IMR-90 (cell line): ENCODE measurements around the gene EML3. TPM values are rescaled to one million over a fixed set of nuclear protein-coding genes. Genes with fewer than 3 reads are reported as not detected.
"Not testable (repeated sequence)": the region's sequence is repeated elsewhere in the genome, so short reads cannot be mapped to it uniquely, and the experiment has no call there.

Experiments
- ATAC-seq: fragments of 200-7000 bp; cut with Tn5 transposase; 2 replicates; pipeline ENCODE4 v1.9.1; 2020; ENCODE audit warnings: low read depth, mild to moderate bottlenecking, moderate library complexity
- BruUV-seq: library from RNA; stranded (reverse); fragments of 400-500 nt; replicated peaks from 2 replicates; lab custom pipeline; 2021; lab: Mats Ljungman, UMichigan
- CTCF ChIA-PET: fragments of 300-600 bp; formaldehyde crosslinking; extraction: SDS; loops from one replicate; lab custom pipeline; 2021; ENCODE audit warnings: antibody characterized with exemption; lab: Yijun Ruan, JAX
- POLR2A ChIA-PET: fragments of 300-600 bp; sonication (Branson Sonifier 250); formaldehyde crosslinking; loops from one replicate; lab custom pipeline; 2022; ENCODE audit warnings: antibody characterized with exemption; ENCODE audit not compliant: unreplicated experiment; lab: Charles Lee
- DNase-seq: peaks from one replicate; pipeline ENCODE4 v3.0.0; 2013
- H2AFZ ChIP-seq: replicated peaks from 2 replicates; pipeline ENCODE3; 2013; ENCODE audit warnings: low read length, mild to moderate bottlenecking; ENCODE audit not compliant: poor library complexity
- H2AK5ac ChIP-seq: 2 replicates; pipeline ENCODE4 v1.6.1; 2013; ENCODE audit warnings: low read depth, low read length, inconsistent platforms
- H2AK9ac ChIP-seq: replicated peaks from 2 replicates; pipeline ENCODE3; 2013; ENCODE audit warnings: mild to moderate bottlenecking, low read depth, low read length, moderate library complexity; ENCODE audit not compliant: poor library complexity
- H2BK120ac ChIP-seq: 2 replicates; pipeline ENCODE4 v1.6.1; 2013; ENCODE audit warnings: low read depth, low read length, inconsistent platforms
- H2BK15ac ChIP-seq: 3 replicates; pipeline ENCODE4 v1.6.1; 2013; ENCODE audit warnings: low read depth, low read length, inconsistent platforms
- H2BK20ac ChIP-seq: 2 replicates; pipeline ENCODE4 v1.6.1; 2013; ENCODE audit warnings: low read depth, mild to moderate bottlenecking, inconsistent platforms, low read length, moderate library complexity
- H2BK5ac ChIP-seq: 2 replicates; pipeline ENCODE4 v1.6.1; 2013; ENCODE audit warnings: mild to moderate bottlenecking, low read depth, low read length, inconsistent platforms; ENCODE audit not compliant: poor library complexity, severe bottlenecking
- H3K14ac ChIP-seq: replicated peaks from 2 replicates; pipeline ENCODE4 v1.6.1; 2013; ENCODE audit warnings: low read depth, low read length, inconsistent platforms
- H3K18ac ChIP-seq: 2 replicates; pipeline ENCODE4 v1.6.1; 2013; ENCODE audit warnings: low read depth, low read length, control low read depth
- H3K23ac ChIP-seq: 2 replicates; pipeline ENCODE4 v1.6.1; 2013; ENCODE audit warnings: low read depth, low read length, inconsistent platforms
- H3K27ac ChIP-seq: 2 replicates; pipeline ENCODE4 v1.5.1; 2013; ENCODE audit warnings: mild to moderate bottlenecking, control low read depth, low read length; ENCODE audit not compliant: insufficient read depth
- H3K27me3 ChIP-seq: 2 replicates; pipeline ENCODE4 v1.6.1; 2013; ENCODE audit warnings: low read length; ENCODE audit not compliant: control insufficient read depth, insufficient read depth
- H3K36me3 ChIP-seq: 2 replicates; pipeline ENCODE4 v1.6.1; 2013; ENCODE audit warnings: low read length, mixed read lengths; ENCODE audit not compliant: control insufficient read depth, insufficient read depth
- H3K4ac ChIP-seq: 2 replicates; pipeline ENCODE4 v1.6.1; 2013; ENCODE audit warnings: low read depth, low read length, inconsistent platforms
- H3K4me1 ChIP-seq: 2 replicates; pipeline ENCODE4 v1.6.1; 2013; ENCODE audit warnings: low read length, mixed read lengths; ENCODE audit not compliant: control insufficient read depth, insufficient read depth
- H3K4me2 ChIP-seq: 2 replicates; pipeline ENCODE4 v1.6.1; 2013; ENCODE audit warnings: low read depth, mild to moderate bottlenecking, control low read depth, low read length, moderate library complexity
- H3K4me3 ChIP-seq: 2 replicates; pipeline ENCODE4 v1.5.1; 2013; ENCODE audit warnings: low read depth, mild to moderate bottlenecking, control low read depth, low read length, moderate library complexity; ENCODE audit not compliant: insufficient read depth
- H3K56ac ChIP-seq: 2 replicates; pipeline ENCODE4 v1.6.1; 2013; ENCODE audit warnings: low read length, inconsistent platforms; ENCODE audit not compliant: insufficient read depth; ENCODE audit errors: extremely low read depth
- H3K79me1 ChIP-seq, 2 experiments: 2 replicates each; pipeline ENCODE4 v1.6.1; 2013; ENCODE audit warnings: low read length in 2 of 2, inconsistent platforms in 1 of 2, low read depth in 1 of 2
- H3K9ac ChIP-seq: 2 replicates; pipeline ENCODE4 v1.6.1; 2013; ENCODE audit warnings: low read depth, low read length, control low read depth
- H3K9me1 ChIP-seq: 2 replicates; pipeline ENCODE4 v1.6.1; 2013; ENCODE audit warnings: low read length, inconsistent platforms; ENCODE audit not compliant: insufficient read depth
- H3K9me3 ChIP-seq: 2 replicates; pipeline ENCODE4 v1.6.1; 2013; ENCODE audit warnings: low read length; ENCODE audit not compliant: control insufficient read depth, insufficient read depth
- H4K20me1 ChIP-seq: 2 replicates; pipeline ENCODE4 v1.6.1; 2013; ENCODE audit warnings: low read length, inconsistent platforms; ENCODE audit not compliant: insufficient read depth
- H4K5ac ChIP-seq: 2 replicates; pipeline ENCODE4 v1.6.1; 2013; ENCODE audit warnings: mild to moderate bottlenecking, low read depth, low read length, control low read depth
- H4K8ac ChIP-seq, 2 experiments: 2 replicates each; pipeline ENCODE4 v1.6.1; 2013; ENCODE audit warnings: low read depth in 2 of 2, low read length in 2 of 2, control low read depth in 1 of 2, inconsistent platforms in 1 of 2
- H4K91ac ChIP-seq: 2 replicates; pipeline ENCODE4 v1.6.1; 2013; ENCODE audit warnings: low read depth, low read length, inconsistent platforms; ENCODE audit not compliant: insufficient read depth
- CEBPB ChIP-seq: IDR thresholded peaks from 2 replicates; pipeline ENCODE4 v1.6.1; 2012; ENCODE audit warnings: low read depth, low read length, improper control_type of control experiment
- CTCF ChIP-seq: conservative IDR thresholded peaks from 2 replicates; pipeline ENCODE4 v1.5.1; 2012; ENCODE audit warnings: mild to moderate bottlenecking, low read depth, low read length, improper control_type of control experiment
- FOS ChIP-seq: fragments of 150-350 bp; IDR thresholded peaks from 2 replicates; pipeline ENCODE4 v1.6.1; 2016; ENCODE audit warnings: low read depth, low read length
- WGBS, 2 experiments: methylation state at CpG; one replicate each; pipeline versions ENCODE4 v1.1.5 to v1.1.7; 2013; ENCODE audit warnings: missing lambda C conversion rate in 2 of 2; ENCODE audit not compliant: insufficient read length in 1 of 2; ENCODE audit errors: extremely low coverage in 2 of 2; 5-methylcytosine and 5-hydroxymethylcytosine counted together
- dilution Hi-C: fragments of 300-500 bp; cut with HindIII; formaldehyde crosslinking; loops from one replicate; pipeline ENCODE4 v1.14.3; 2018; ENCODE audit warnings: low sequenced_read_pairs; ENCODE audit not compliant: unreplicated experiment
- in situ Hi-C: fragments of 300-500 bp; cut with MboI; formaldehyde crosslinking; loops from 3 replicates; pipeline ENCODE4 v1.14.3; 2019; ENCODE audit warnings: low sequenced_read_pairs, inconsistent platforms, mixed read lengths
- intact Hi-C: fragments of 100-400 bp; cut with micrococcal nuclease; formaldehyde crosslinking; loops from 2 replicates; pipeline ENCODE4 v1.10.0; 2022
- polyA plus RNA-seq, 3 experiments: library from polyadenylated mRNA; depleted of rRNA; stranded (reverse); fragments of >200 nt; gene quantifications; 2 replicates each; pipeline ENCODE4 v1.2.3, GENCODE V29; 2012; ENCODE audit warnings: low replicate concordance in 1 of 3
- total RNA-seq: library from RNA; depleted of rRNA; stranded (reverse); fragments of >200 nt; gene quantifications from 2 replicates; pipeline ENCODE4 v1.2.3, GENCODE V29; 2012

The EML3 gene
- total and polyA plus RNA-seq, 2 of the 4 experiments (the other 2 are of a cell fraction), result 5.0 to 24.7 TPM

- TF ChIP-seq CTCF (no peak), CEBPB (no peak), FOS (no peak)
These were observed 39.8 kb upstream of the EML3 start (continued) for GRCh38 chr11:62652161-62653006.

GRCh38 chr11:62650283-62650682 is 37.7 kb upstream of the EML3 start:
- CTCF ChIA-PET, intact Hi-C loops, in situ Hi-C loops: not testable (repeated sequence)

More at GRCh38 chr11:62650283-62650682, 37.7 kb upstream of the EML3 start:
- H4K5ac ChIP-seq, H2BK120ac ChIP-seq, H2BK5ac ChIP-seq, H2AFZ ChIP-seq, H3K4ac ChIP-seq, H3K4me3 ChIP-seq, ATAC-seq, dilution Hi-C loops, BruUV-seq, H4K8ac ChIP-seq, H3K4me1 ChIP-seq, H2AK9ac ChIP-seq, DNase-seq, H2AK5ac ChIP-seq, H3K56ac ChIP-seq, H3K27me3 ChIP-seq, H3K23ac ChIP-seq, H3K18ac ChIP-seq, H2BK20ac ChIP-seq, H4K91ac ChIP-seq, H3K9me3 ChIP-seq, H2BK15ac ChIP-seq, H3K4me2 ChIP-seq, H3K14ac ChIP-seq, H3K27ac ChIP-seq, H3K9me1 ChIP-seq, H3K9ac ChIP-seq: not testable (repeated sequence)
- Histone ChIP-seq H3K79me1 (peaks cover 6 to 49% of the 10 kb centered on the region in 2 experiments), H3K36me3 (peaks cover 24% of the 10 kb centered on the region), H4K20me1 (peaks cover 13% of the 10 kb centered on the region)
- 100% methylated on average over 4 of the region's 12 CpGs; no CpG with 5 or more reads in 1 of the 2 experiments for WGBS, 2 experiments
- POLR2A ChIA-PET, result interaction anchor here (1.3 kb wide), 1 partner anchor 15 kb away, joined by 5 read pairs; the partner anchor contains the start of gene CSKMT
